SK-N-MC (cell line): ENCODE data around the gene TMEM175.
A peak's percentile ranks its signal among the peaks of the same experiment; 100 is the strongest.
"Not testable (repeated sequence)": the region's sequence is repeated elsewhere in the genome, so short reads cannot be mapped to it uniquely, and the experiment has no call there.

ENCODE experiments used
- DNase-seq: peaks from one replicate; pipeline ENCODE4 v3.0.0-alpha.2; 2011; ENCODE audit warnings: low read depth, low spot score
- H3K27ac ChIP-seq: fragments of 200-600 bp; sonication (generic); 2 replicates; pipeline ENCODE4 v1.5.1; 2016; ENCODE audit warnings: mixed run types
- H3K36me3 ChIP-seq: fragments of 200-600 bp; sonication (generic); 2 replicates; pipeline ENCODE4 v1.6.1; 2017; ENCODE audit warnings: antibody characterized with exemption, low read length, mixed read lengths; ENCODE audit not compliant: insufficient read depth
- H3K4me3 ChIP-seq: fragments of 200-600 bp; sonication (generic); 2 replicates; pipeline ENCODE4 v1.5.1; 2016
- H3K9ac ChIP-seq: fragments of 200-600 bp; sonication (generic); 2 replicates; pipeline ENCODE4 v1.8.0; 2017; ENCODE audit warnings: mixed run types, mixed read lengths; ENCODE audit not compliant: insufficient read length
- H3K9me3 ChIP-seq: fragments of 200-600 bp; sonication (generic); 2 replicates; pipeline ENCODE4 v1.6.1; 2017; ENCODE audit warnings: low read depth, mild to moderate bottlenecking, antibody characterized with exemption, low read length, moderate library complexity, mixed read lengths
- EZH2 ChIP-seq: fragments of 200-600 bp; sonication (generic); IDR thresholded peaks from one replicate; pipeline ENCODE4 v1.6.1; 2017; ENCODE audit warnings: antibody characterized with exemption
- FOXP2 ChIP-seq: optimal IDR thresholded peaks from 2 replicates; pipeline ENCODE3; 2011; ENCODE audit warnings: mild to moderate bottlenecking, moderate library complexity; ENCODE audit not compliant: insufficient read depth; ENCODE audit errors: extremely low read length, control extremely low read depth
- POLR2AphosphoS5 ChIP-seq: IDR thresholded peaks from 2 replicates; pipeline ENCODE4 v1.6.1; 2012; ENCODE audit warnings: mild to moderate bottlenecking, low read depth, low read length, borderline replicate concordance

Gene TMEM175

DNA sequence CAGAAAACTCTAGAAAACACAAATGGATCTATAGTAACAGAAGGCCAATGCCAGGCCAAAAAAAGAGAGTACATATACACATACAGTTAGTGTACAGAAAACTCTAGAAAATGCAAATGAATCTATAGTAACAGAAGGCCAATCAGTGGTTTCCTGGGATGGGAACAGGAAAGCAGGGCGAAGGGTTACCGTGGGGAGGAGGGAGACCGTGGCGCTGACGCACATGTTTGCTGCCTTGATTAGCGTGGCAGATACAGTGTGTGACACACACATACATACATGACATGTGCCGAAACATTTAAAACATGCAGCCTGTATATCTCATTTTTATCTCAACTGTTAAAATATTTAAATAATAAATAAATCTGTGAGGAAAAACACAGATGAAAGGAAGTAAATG lies 14.8 kb upstream of the TMEM175 start:
- DNase-seq, result no peak
- Histone ChIP-seq H3K27ac (0 out of 2 replicates have a peak overlapping the region, but pooled peaks have one; percentile 70), H3K9me3 (no peaks in the 10 kb centered on the region), H3K4me3 (no peak overlapping the region), H3K9ac (no peak overlapping the region), H3K36me3 (peaks cover 11% of the 10 kb centered on the region; the same call in 1 of the 2 replicates)
- TF ChIP-seq POLR2AphosphoS5 (no peak), FOXP2 (no peak), EZH2 (no peak)

DNA sequence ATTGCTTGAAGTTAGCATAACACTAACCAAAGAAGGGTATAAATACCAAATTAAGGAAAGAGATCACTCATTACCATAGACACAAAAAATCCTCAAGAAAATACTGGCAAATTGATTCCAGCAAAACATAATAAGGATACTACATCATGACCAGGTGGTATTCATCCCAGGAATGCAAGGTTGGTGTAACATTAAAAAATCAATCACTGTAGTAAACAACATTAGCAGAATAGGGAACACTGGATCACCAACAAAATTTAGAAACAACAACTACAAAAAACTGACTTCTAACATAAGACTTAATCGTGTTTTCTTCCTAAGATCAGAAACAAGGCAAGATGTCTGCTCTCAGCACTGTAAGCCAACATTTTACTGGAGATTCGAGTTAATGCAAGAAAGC lies 14.3 kb upstream of the TMEM175 start:
- no peaks in the 10 kb centered on the region for H3K9me3 ChIP-seq
- DNase-seq, result no peak
- TF ChIP-seq POLR2AphosphoS5 (no peak), FOXP2 (no peak), EZH2 (no peak)
- H3K4me3 ChIP-seq, result 0 out of 2 replicates have a peak overlapping the region, but pooled peaks have one; percentile 25
- no peak overlapping the region for H3K9ac ChIP-seq
- peak overlapping the region; percentile 70; the same call in 1 of the 2 replicates for H3K27ac ChIP-seq
- peaks cover 16% of the 10 kb centered on the region; the same call in 1 of the 2 replicates for H3K36me3 ChIP-seq

DNA sequence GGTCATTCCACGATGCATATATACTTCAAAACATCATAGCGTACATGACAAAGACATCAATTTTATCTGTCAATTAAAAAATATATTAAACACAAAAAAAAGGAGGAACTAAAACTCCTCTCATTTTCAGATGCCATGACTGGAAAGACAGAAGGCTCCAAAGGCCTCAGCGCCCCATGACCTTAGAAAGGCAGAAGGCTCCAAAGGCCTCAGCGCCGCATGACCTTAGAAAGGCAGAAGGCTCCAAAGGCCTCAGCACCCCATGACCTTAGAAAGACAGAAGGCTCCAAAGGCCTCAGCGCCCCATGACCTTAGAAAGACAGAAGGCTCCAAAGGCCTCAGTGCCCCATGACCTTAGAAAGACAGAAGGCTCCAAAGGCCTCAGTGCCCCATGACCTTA lies 13.7 kb upstream of the TMEM175 start:
- H3K4me3 ChIP-seq, H3K9me3 ChIP-seq, DNase-seq, H3K9ac ChIP-seq: not testable (repeated sequence)
- Histone ChIP-seq H3K27ac (peak overlapping the region; percentile 70; the same call in 1 of the 2 replicates), H3K36me3 (peaks cover 18% of the 10 kb centered on the region; the same call in 1 of the 2 replicates)

DNA sequence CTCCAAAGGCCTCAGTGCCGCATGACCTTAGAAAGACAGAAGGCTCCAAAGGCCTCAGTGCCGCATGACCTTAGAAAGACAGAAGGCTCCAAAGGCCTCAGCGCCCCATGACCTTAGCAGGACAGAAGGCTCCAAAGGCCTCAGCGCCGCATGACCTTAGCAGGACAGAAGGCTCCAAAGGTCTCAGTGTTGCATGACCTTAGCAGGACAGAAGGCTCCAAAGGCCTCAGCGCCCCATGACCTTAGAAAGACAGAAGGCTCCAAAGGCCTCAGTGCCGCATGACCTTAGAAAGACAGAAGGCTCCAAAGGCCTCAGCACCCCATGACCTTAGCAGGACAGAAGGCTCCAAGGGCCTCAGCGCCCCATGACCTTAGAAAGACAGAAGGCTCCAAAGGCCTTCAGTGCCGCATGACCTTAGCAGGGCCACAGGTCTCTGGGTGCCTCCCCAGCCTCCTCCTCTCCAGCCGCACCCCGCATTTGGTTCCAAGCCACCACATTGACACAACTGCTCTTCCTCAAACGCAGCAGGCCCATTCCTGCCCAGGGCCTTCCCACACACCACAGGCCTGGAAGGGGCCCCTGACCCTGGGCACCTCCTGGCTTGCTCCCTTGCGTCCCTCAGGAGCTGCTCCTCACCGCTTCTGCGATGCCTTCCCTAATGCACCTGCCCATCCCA lies 13.1 kb upstream of the TMEM175 start:
- H3K9me3 ChIP-seq, H3K4me3 ChIP-seq, H3K27ac ChIP-seq, H3K9ac ChIP-seq, DNase-seq: not testable (repeated sequence)
- H3K36me3 ChIP-seq, result peaks cover 18% of the 10 kb centered on the region; the same call in 1 of the 2 replicates

DNA sequence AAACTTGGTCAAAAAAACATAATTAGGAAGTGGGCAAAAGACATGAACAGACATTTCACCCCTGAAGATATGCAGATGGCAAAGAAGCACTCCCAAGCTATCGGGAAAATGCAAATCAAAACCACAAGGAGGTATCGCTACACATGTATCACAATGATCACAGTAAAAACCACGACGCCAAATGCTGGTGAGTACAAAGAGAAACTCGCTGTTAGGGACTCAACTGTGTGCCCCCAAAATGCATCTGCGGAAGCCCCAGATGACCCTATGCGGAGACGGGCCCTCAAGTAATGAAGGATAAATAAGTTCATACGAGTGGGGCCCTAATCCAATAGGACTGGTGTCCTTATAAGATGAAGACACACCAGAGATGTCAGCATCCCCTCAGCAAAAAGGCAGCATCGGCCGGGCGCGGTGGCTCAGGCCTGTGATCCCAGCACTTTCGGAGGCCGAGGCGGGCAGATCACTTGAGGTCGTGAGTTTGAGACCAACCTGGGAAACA lies 10.4 kb upstream of the TMEM175 start:
- Histone ChIP-seq H3K9ac (no peak overlapping the region), H3K27ac (no peak overlapping the region), H3K9me3 (no peaks in the 10 kb centered on the region), H3K4me3 (no peak overlapping the region), H3K36me3 (peaks cover 18% of the 10 kb centered on the region; the same call in 1 of the 2 replicates)
- no peak for DNase-seq
- TF ChIP-seq FOXP2 (no peak), POLR2AphosphoS5 (no peak), EZH2 (no peak)

DNA sequence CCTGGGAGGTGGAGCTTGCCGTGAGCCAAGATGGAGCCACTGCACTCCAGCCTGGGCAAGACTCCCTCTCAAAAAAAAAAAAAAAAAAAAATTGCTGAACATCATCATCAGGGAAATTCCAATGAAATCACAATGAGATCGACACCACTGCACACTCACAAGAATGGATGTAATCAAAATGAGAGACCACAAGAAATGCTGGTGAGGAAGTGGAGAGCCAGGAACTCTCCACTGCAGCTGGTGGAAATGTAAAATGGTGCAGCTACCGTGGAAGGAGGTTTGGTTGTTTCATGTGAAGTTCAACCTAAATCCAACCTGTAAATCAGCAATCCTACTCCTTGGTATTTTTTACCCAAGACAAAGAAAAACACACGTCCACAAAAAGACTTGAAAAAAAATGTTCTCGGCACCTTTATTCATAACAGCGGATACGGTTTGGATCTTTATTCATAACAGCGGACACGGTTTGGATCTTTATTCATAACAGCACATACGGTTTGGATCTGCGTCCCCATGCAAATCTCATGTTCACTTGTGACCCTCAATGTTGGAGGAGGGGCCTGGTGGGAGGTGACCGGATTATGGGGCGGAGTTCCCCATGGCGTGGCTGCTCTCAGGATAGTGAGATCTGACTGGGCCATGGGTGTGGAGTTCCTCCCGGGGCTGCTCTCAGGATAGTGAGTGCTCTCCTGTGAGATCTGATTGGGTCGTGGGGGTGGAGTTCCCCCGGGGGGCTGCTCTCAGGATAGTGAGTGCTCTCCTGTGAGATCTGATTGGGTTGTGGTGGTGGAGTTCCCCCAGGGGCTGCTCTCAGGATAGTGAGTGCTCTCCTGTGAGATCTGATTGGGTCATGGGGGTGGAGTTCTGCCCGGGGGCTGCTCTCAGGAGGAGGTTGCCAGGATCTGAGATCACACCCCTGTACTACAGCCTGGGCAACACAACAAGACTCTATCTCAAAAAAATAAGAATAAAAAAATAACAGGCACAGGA lies 7.9 kb upstream of the TMEM175 start:
- TF ChIP-seq POLR2AphosphoS5 (0 out of 2 replicates have a peak, but pooled peaks have one; percentile 15), EZH2 (no peak), FOXP2 (peak; percentile 25)
- H3K9me3 ChIP-seq, result no peaks in the 10 kb centered on the region
- peak; percentile 75 for DNase-seq
- H3K4me3 ChIP-seq, result peak overlapping the region; percentile 65
- H3K27ac ChIP-seq, result peak overlapping the region; percentile 93
- H3K9ac ChIP-seq, result no peak overlapping the region
- peaks cover 15% of the 10 kb centered on the region; the same call in 1 of the 2 replicates for H3K36me3 ChIP-seq

DNA sequence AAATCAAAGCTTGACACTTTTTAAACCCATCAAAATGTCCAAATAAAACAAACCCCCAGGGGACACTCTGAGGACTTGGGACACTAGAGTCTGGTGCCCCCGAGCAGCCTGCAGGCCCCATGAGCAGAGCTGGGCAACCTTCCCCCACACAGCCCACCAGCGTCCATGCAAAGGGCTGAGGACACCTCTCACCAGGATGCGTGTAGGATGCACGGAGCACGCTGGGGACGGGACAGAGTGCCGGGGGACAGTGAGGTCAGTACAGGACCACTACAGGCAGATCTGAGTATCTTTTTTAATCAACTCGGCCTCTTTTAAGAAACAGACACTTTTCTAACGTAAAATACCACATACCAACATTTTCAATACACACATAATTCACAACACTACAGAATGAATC lies 7.1 kb upstream of the TMEM175 start:
- peaks cover 15% of the 10 kb centered on the region; the same call in 1 of the 2 replicates for H3K36me3 ChIP-seq
- H3K9me3 ChIP-seq, result no peaks in the 10 kb centered on the region
- H3K4me3 ChIP-seq, result peak overlapping the region; percentile 65
- DNase-seq, result no peak
- no peak overlapping the region for H3K9ac ChIP-seq
- peak overlapping the region; percentile 93 for H3K27ac ChIP-seq
- no peak for TF ChIP-seq POLR2AphosphoS5
- no peak for TF ChIP-seq FOXP2
- TF ChIP-seq EZH2, result no peak

DNA sequence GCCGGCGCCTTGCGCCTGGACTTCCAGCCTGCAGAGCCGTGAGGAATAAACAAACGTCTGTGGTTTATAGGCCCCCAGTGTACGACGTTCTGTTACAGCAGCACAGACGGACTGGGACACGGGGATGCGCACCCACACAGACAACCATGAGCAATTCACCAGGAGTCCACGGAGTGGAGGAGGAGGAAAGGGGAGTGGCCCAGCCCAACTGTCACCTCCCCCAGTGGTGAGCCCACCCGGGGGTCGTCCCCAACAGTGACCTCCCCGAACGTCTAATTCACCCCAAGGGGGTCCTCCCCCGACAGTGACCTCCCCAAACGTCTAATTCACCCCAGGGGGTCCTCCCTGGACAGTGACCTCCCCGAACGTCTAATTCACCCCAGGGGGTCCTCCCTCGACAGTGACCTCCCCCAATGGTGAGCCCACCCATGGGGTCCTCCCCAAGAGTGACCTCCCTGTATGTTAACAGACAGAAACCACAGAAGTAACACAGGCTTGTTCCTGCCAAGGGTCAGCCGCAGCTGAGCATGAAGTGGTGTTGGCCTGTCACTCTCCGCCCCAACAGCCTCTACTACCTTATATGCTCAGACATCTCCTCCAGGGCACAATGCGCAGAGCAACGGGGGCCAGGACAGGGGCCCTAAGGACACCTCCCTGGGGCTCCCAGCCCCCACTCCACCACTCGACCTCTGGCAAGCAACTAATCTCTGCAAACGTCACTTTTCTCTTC lies 6.3 kb upstream of the TMEM175 start:
- peaks cover 15% of the 10 kb centered on the region; the same call in 1 of the 2 replicates for H3K36me3 ChIP-seq
- H3K9ac ChIP-seq, result no peak overlapping the region
- no peak overlapping the region for H3K4me3 ChIP-seq
- TF ChIP-seq FOXP2 (no peak), POLR2AphosphoS5 (no peak), EZH2 (no peak)
- no peak for DNase-seq
- H3K9me3 ChIP-seq, result no peaks in the 10 kb centered on the region
- H3K27ac ChIP-seq, result peak overlapping the region; percentile 93
